Kidney epithelial cell (primary cell): Measurements from ENCODE around the gene SNX32. TPM values are rescaled to one million over a fixed set of nuclear protein-coding genes. Genes with fewer than 3 reads are reported as not detected.

Experiments
- DNase-seq: peaks from one replicate; pipeline ENCODE4 v3.0.0-alpha.2; 2010; ENCODE audit warnings: low read depth
- H3K27me3 ChIP-seq: 2 replicates; pipeline ENCODE4 v1.6.0; 2011; ENCODE audit warnings: low read length; ENCODE audit not compliant: control insufficient read depth, insufficient read depth
- H3K36me3 ChIP-seq: 2 replicates; pipeline ENCODE4 v1.5.1; 2011; ENCODE audit warnings: low read length; ENCODE audit not compliant: control insufficient read depth, insufficient read depth
- H3K4me3 ChIP-seq: 2 replicates; pipeline ENCODE4 v1.5.1; 2011; ENCODE audit warnings: low read depth, mild to moderate bottlenecking, control low read depth, low read length
- CTCF ChIP-seq: IDR thresholded peaks from 2 replicates; pipeline ENCODE4 v1.5.1; 2011; ENCODE audit warnings: mild to moderate bottlenecking, moderate library complexity, low read length, control low read depth, inconsistent platforms; ENCODE audit not compliant: insufficient read depth, poor library complexity, severe bottlenecking
- total RNA-seq: library from RNA; depleted of rRNA; stranded (reverse); fragments of >200 nt; gene quantifications from 2 replicates; pipeline ENCODE4 v1.2.3, GENCODE V29; 2015

SNX32 gene
- total RNA-seq, 1 donor from 2014 or later: 1.9 TPM

GRCh38 chr11:65867284-65868071, 33.7 kb downstream of the SNX32 start:
- Histone ChIP-seq H3K36me3 (peaks cover 6% of the 10 kb centered on the region), H3K27me3 (no peaks in the 10 kb centered on the region), H3K4me3 (no peak overlapping the region)
- no peak for DNase-seq
- no peak for TF ChIP-seq CTCF

- no peaks in the 10 kb centered on the region for H3K27me3 ChIP-seq
- H3K36me3 ChIP-seq: peaks cover 6% of the 10 kb centered on the region
- DNase-seq: no peak
- TF ChIP-seq CTCF: no peak
- H3K4me3 ChIP-seq: no peak overlapping the region
These were observed 34.4 kb downstream of the SNX32 start for GRCh38 chr11:65868076-65868667.

- no peak for TF ChIP-seq CTCF
- Histone ChIP-seq H3K27me3 (no peaks in the 10 kb centered on the region), H3K4me3 (no peak overlapping the region), H3K36me3 (peaks cover 6% of the 10 kb centered on the region)
- DNase-seq: no peak
These were observed 35.1 kb downstream of the SNX32 start for GRCh38 chr11:65868907-65869306.

GRCh38 chr11:65869643-65870306, 36.0 kb downstream of the SNX32 start:
- Histone ChIP-seq H3K27me3 (no peaks in the 10 kb centered on the region), H3K4me3 (no peak overlapping the region), H3K36me3 (peaks cover 6% of the 10 kb centered on the region)
- no peak for TF ChIP-seq CTCF
- DNase-seq: no peak

GRCh38 chr11:65870307-65870658, 36.5 kb downstream of the SNX32 start:
- Histone ChIP-seq H3K4me3 (no peak overlapping the region), H3K27me3 (no peaks in the 10 kb centered on the region), H3K36me3 (peaks cover 6% of the 10 kb centered on the region)
- no peak for DNase-seq
- no peak for TF ChIP-seq CTCF
